Naive thymus-derived CD4-positive, alpha-beta T cell (primary cell): ENCODE data around the gene VSTM5. TPM values are rescaled to one million over a fixed set of nuclear protein-coding genes. Genes with fewer than 3 reads are reported as not detected.

Source experiments
- ATAC-seq: fragments of 150-1000 bp; cut with Tn5 transposase; 2 replicates; pipeline ENCODE4 v1.10.0; 2021; ENCODE audit warnings: mild to moderate bottlenecking, moderate library complexity
- CTCF ChIA-PET: fragments of 350-600 bp; sonication (Branson Sonifier 250); formaldehyde crosslinking; loops from one replicate; lab custom pipeline; 2021; ENCODE audit warnings: antibody characterized with exemption; lab: Charles Lee
- POLR2A ChIA-PET: fragments of 350-600 bp; sonication (Branson Sonifier 250); formaldehyde crosslinking; loops from one replicate; lab custom pipeline; 2021; ENCODE audit warnings: antibody characterized with exemption, inconsistent platforms; lab: Charles Lee
- DNase-seq, 9 donors: peaks; one replicate each; pipeline versions ENCODE4 v3.0.0 to v3.0.0-alpha.2; 2020 to 2022; ENCODE audit warnings: mixed read lengths in 1 of 9
- H3K27ac ChIP-seq: one replicate; pipeline ENCODE4 v1.7.0; 2013; ENCODE audit warnings: mild to moderate bottlenecking, low read depth, low read length, moderate library complexity
- H3K27me3 ChIP-seq, 2 donors: one replicate each; pipeline ENCODE4 v1.7.0; 2013; ENCODE audit warnings: low read length in 2 of 2, mild to moderate bottlenecking in 2 of 2, moderate library complexity in 2 of 2; ENCODE audit not compliant: control insufficient read depth in 2 of 2, insufficient read depth in 2 of 2
- H3K36me3 ChIP-seq, 3 experiments: 1 replicate in 2 of 3; 2 replicates in 1 of 3; pipeline ENCODE4 v1.7.0; 2013; ENCODE audit warnings: low read length in 3 of 3, mild to moderate bottlenecking in 3 of 3, moderate library complexity in 1 of 3; ENCODE audit not compliant: insufficient read depth in 3 of 3, control insufficient read depth in 2 of 3
- H3K4me1 ChIP-seq, 2 donors: one replicate each; pipeline ENCODE4 v1.7.0; 2013; ENCODE audit warnings: low read length in 2 of 2, mild to moderate bottlenecking in 2 of 2, moderate library complexity in 1 of 2; ENCODE audit not compliant: control insufficient read depth in 2 of 2, insufficient read depth in 2 of 2
- H3K4me3 ChIP-seq: 2 replicates; pipeline ENCODE4 v1.7.0; 2013; ENCODE audit warnings: mild to moderate bottlenecking, low read length
- H3K9me3 ChIP-seq, 3 experiments: 1 replicate in 2 of 3; 2 replicates in 1 of 3; pipeline ENCODE4 v1.7.0; 2013; ENCODE audit warnings: low read length in 3 of 3; ENCODE audit not compliant: control insufficient read depth in 2 of 3
- H3K27ac Mint-ChIP-seq, 9 donors: one replicate each; pipeline ENCODE4 v1.8.0; 2020 to 2022; ENCODE audit warnings: mixed read lengths in 9 of 9, mild to moderate bottlenecking in 8 of 9, moderate library complexity in 5 of 9, inconsistent platforms in 2 of 9
- H3K27me3 Mint-ChIP-seq, 5 donors: one replicate each; pipeline ENCODE4 v1.8.0; 2021 to 2022; ENCODE audit warnings: mixed read lengths in 5 of 5, mild to moderate bottlenecking in 1 of 5
- H3K36me3 Mint-ChIP-seq, 5 donors: one replicate each; pipeline ENCODE4 v1.8.0; 2020 to 2022; ENCODE audit warnings: mixed read lengths in 5 of 5, mild to moderate bottlenecking in 3 of 5, inconsistent platforms in 1 of 5
- H3K4me1 Mint-ChIP-seq, 7 donors: one replicate each; pipeline ENCODE4 v1.8.0; 2020 to 2022; ENCODE audit warnings: mixed read lengths in 7 of 7, mild to moderate bottlenecking in 3 of 7, inconsistent platforms in 1 of 7
- H3K4me3 Mint-ChIP-seq, 10 donors: one replicate each; pipeline ENCODE4 v1.8.0; 2020 to 2022; ENCODE audit warnings: mild to moderate bottlenecking in 10 of 10, mixed read lengths in 10 of 10, moderate library complexity in 6 of 10, inconsistent platforms in 2 of 10
- H3K9me3 Mint-ChIP-seq, 11 donors: one replicate each; pipeline ENCODE4 v1.8.0; 2020 to 2022; ENCODE audit warnings: mixed read lengths in 11 of 11, mild to moderate bottlenecking in 4 of 11, inconsistent platforms in 1 of 11, moderate library complexity in 1 of 11
- intact Hi-C, 2 donors: fragments of 100-400 bp; cut with micrococcal nuclease; formaldehyde crosslinking; loops; one replicate each; pipeline ENCODE4 v1.15.1; 2023
- polyA plus RNA-seq, 2 donors: library from polyadenylated mRNA; unstranded; fragments of 300-500 nt; fragmentation: Illumina TruSeq; gene quantifications; one replicate each; pipeline ENCODE4 v1.2.3, GENCODE V29; 2021
- total RNA-seq, 6 experiments: library from RNA in 5 of 6; stranded (reverse) in 5 of 6; gene quantifications; 1 replicate in 5 of 6; 2 replicates in 1 of 6; pipeline ENCODE4 v1.2.3 and lab custom pipeline; 2021 to 2026

Gene VSTM5
- total and polyA plus RNA-seq, 7 experiments from 2014 or later = not detected

DNA sequence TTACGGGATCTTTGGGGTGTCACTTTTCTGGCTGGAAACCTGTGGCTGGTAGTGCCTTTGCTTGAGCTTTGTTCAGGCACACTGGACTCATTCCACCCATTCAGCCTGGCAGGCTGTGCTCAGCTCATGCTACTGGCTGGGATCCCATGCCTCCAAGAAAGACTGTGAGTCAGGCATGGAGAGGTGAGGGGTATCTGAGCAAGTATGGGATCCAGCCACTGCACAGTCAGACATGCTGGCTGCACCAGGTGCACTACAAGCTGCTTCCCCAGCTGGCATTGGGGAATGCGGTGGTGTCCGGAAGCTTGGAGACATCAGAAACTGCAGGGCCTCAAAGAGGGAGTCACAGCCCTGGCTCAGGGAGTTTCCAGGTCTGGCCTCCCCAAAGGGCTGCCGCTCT is 78.3 kb downstream of the VSTM5 start:
- H3K9me3 Mint-ChIP-seq = peaks cover 0 to 10% (median 0%) of the 10 kb centered on the region in 11 donors
- H3K27ac ChIP-seq = no peak overlapping the region
- peaks cover 0 to 16% (median 4%) of the 10 kb centered on the region in 5 donors for H3K36me3 Mint-ChIP-seq
- no peaks in the 10 kb centered on the region for H3K27me3 ChIP-seq
- H3K27me3 Mint-ChIP-seq = no peaks in the 10 kb centered on the region
- ChIA-PET POLR2A (no interaction called here), CTCF (no interaction called here)
- peaks cover 0 to 2% (median 0%) of the 10 kb centered on the region in 3 experiments for H3K9me3 ChIP-seq
- no peaks in the 10 kb centered on the region for H3K36me3 ChIP-seq
- no peak overlapping the region for H3K4me3 Mint-ChIP-seq
- no peak overlapping the region for H3K27ac Mint-ChIP-seq
- no peak overlapping the region for H3K4me3 ChIP-seq
- no peak for ATAC-seq
- intact Hi-C loops = no loop called here
- peaks cover 0 to 1% (median 0%) of the 10 kb centered on the region in 7 donors for H3K4me1 Mint-ChIP-seq
- no peaks in the 10 kb centered on the region for H3K4me1 ChIP-seq
- DNase-seq = no peak

DNA sequence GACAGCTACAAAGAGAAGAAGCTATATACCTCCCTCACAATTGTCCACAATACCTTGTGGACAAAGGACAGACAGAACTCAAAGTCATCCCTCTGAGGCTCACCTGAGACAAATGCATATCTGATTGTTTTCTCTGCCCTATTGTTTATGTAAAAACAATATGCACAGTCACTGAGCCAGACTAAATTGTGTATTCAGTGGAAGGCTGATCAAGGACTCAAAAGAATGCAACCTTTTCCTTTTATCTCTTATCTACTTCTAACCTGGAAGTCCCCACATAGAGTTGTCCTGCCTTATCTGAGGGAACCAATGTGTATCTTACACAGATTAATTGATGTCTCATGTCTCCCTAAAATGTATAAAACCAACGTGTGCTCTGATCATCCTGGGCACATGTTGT is 80.3 kb downstream of the VSTM5 start:
- CTCF ChIA-PET = no interaction called here
- H3K9me3 Mint-ChIP-seq = peaks cover 0 to 20% (median 0%) of the 10 kb centered on the region in 11 donors

More for the DNA sequence above, 80.3 kb downstream of the VSTM5 start:
- intact Hi-C loops = no loop called here
- no peak overlapping the region for H3K27ac ChIP-seq
- H3K27me3 ChIP-seq = no peaks in the 10 kb centered on the region
- no peak overlapping the region for H3K27ac Mint-ChIP-seq
- POLR2A ChIA-PET = no interaction called here
- no peak overlapping the region for H3K4me3 Mint-ChIP-seq
- no peaks in the 10 kb centered on the region for H3K27me3 Mint-ChIP-seq
- ATAC-seq (no peak), DNase-seq (no peak)
- peaks cover 0 to 1% (median 0%) of the 10 kb centered on the region in 7 donors for H3K4me1 Mint-ChIP-seq
- H3K36me3 Mint-ChIP-seq = peaks cover 0 to 25% (median 6%) of the 10 kb centered on the region in 5 donors
- no peak overlapping the region for H3K4me3 ChIP-seq
- no peaks in the 10 kb centered on the region for H3K36me3 ChIP-seq
- H3K9me3 ChIP-seq = peaks cover 0 to 4% (median 0%) of the 10 kb centered on the region in 3 experiments
- no peaks in the 10 kb centered on the region for H3K4me1 ChIP-seq

Other genes with a start within 250 kb of the VSTM5 start
- 10 to 100 TPM; 11.9 to 25.0 (median 14.5) TPM for gene CEP295, start 188.9 kb downstream of the VSTM5 start, total RNA-seq
- gene CEP295, start 188.9 kb downstream of the VSTM5 start, polyA plus RNA-seq = 1 to 10 TPM; 1.3 to 3.1 TPM
- 100 to 1,000 TPM; 116 to 197 (median 183) TPM for gene TAF1D, start 109.1 kb downstream of the VSTM5 start, total RNA-seq
- gene TAF1D, start 109.1 kb downstream of the VSTM5 start, polyA plus RNA-seq = 10 to 100 TPM; 21.2 to 28.3 TPM
- 10 to 100 TPM; 16.4 to 42.5 (median 27.2) TPM for gene C11orf54, start 108.9 kb downstream of the VSTM5 start, total RNA-seq
- 10 to 100 TPM; 13.6 to 22.2 TPM for gene C11orf54, start 108.9 kb downstream of the VSTM5 start, polyA plus RNA-seq
- gene MED17, start 66.3 kb downstream of the VSTM5 start, total RNA-seq = 10 to 100 TPM; 47.7 to 75.9 (median 65.6) TPM
- gene MED17, start 66.3 kb downstream of the VSTM5 start, polyA plus RNA-seq = 10 to 100 TPM; 17.3 to 32.9 TPM
- gene HEPHL1, start 170.7 kb upstream of the VSTM5 start, total RNA-seq = not detected
- gene HEPHL1, start 170.7 kb upstream of the VSTM5 start, polyA plus RNA-seq = not detected